ENCODE measurements around the gene ME1.

Gene ME1

GRCh38 chr6:83185096-83185495, 245.8 kb downstream of the ME1 start:
- no peak for DNase-seq

DNA sequence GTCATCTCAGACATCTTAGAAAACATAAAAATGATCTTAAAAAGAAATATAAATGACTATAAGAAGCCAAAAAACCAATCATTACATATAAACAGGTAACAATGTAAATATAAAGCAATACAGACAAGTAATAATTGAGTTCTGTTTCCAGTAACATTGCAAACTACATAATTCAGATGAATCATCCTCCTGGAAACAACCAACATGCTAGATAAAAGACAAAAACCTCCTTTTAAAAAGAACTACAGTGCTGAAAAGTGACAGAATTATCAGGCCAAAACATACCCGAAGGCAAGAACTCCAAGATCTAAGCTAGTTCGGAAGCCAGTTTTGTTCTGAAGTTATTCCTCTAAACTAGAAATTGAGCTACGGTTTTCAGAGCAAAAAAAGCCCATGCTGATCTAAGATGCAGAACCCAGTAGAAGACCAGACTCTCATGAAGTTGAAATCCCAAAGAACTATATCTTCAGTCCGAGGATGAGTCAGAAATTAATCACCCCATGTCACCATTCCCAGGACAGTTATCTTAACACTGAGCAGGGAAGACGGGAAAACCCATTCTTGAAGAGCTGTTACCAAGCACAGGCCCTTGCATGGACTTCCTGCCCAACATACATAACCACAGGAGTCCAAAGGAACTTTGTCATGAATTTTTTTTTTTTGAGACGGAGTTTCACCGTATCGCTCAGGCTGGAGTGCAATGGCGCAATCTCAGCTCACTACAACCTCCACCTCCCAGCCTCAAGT, 247.6 kb downstream of the ME1 start:
- no peak for DNase-seq

GRCh38 chr6:83182114-83182513, 248.7 kb downstream of the ME1 start:
- no peak for DNase-seq

DNA sequence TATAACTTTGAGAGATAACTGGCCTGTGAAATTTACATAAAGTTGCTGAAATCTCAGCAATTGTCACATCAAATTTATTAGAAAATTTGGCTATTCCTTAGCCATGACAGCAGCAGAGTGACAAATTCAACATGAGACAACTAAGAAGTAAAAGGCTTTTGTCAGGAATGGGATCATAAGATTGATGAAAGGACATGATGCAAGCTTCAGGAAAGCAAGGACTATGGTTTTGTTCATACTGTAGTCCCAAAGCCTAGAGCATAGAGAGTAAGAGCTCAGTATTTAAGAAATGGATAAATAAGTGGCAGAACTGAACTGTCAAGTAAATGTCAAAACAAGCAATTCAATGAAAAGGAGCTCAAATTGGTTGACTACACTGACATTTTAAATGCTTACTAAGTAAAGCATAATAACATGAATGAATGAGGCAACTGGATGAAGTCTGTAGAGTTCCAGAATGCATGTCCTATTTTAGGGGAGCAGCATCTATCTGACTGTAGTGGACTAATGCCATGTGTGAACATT, 250.4 kb downstream of the ME1 start:
- DNase-seq: no peak

GRCh38 chr6:83176246-83176645, 254.6 kb downstream of the ME1 start:
- no peak for DNase-seq

DNA sequence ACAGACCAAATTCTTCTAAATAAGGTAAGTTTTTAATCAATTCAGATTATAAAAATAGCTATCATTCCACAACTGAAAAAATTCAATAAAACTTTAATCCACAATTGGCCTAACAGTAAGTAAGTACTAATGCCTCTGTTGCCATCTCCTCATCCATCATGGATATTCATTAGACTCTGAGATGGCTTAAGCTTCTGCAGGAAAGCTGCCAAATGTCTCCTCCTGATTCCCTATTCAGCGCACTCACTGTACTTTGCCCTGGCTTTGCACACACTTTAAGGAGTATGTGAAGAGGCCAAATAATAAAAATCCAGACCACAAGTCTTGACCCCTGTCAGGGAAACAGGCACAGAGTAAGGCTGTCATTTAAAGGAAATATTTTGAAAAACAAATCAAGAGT, 261.3 kb downstream of the ME1 start:
- DNase-seq: no peak

- no peak for DNase-seq
Observed at GRCh38 chr6:83169106-83169505, 261.7 kb downstream of the ME1 start.

DNA sequence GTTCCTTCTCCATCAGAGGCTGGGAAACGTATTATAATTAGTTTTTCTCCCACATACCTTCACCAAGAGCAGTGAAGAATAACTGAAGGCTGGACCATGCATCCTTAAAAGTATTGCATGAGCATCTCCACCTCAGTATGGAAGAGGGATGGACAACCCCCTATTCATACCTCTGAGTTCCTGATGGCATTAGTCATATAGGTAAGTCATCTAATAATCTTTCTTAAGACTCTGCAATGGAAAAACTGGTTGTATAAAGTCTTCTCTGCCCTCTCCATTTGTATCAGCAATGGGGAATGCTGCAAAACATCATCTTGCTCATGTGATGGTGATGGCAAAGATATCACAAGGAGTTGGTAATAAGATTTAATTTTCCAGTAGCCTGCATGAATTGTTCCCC, 262.3 kb downstream of the ME1 start:
- DNase-seq: no peak

DNA sequence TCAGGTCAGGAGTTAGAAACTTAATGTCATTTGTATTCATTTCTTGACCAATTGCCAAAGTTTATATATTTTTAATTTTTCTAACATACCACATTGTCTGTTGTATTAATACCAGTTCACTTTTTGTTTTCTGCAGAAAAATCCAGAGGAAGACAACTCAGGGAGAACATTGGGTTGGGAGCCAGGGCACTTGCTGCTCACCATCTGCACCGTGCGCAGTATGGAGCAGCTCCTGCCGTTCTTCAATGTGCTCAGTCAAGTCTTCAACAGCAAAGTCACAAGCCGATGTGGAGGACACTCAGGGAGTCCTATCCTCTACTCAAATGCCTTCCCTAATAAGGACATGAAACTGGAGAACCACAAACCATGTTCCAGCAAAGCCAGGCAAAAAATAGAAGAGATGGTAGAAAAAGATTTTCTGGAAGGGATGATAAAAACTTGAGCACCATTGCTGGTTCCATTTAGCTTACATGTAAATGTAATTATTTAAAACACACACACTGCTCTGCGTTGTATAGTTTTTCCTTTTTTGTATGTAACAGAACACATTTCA, 263.0 kb downstream of the ME1 start:
- no peak for DNase-seq

Data from NCI-H2227 treated with DMSO at 0.1 percent for 48 hours (cell line).